ENCODE results near the gene TARS1.

Gene TARS1

DNA sequence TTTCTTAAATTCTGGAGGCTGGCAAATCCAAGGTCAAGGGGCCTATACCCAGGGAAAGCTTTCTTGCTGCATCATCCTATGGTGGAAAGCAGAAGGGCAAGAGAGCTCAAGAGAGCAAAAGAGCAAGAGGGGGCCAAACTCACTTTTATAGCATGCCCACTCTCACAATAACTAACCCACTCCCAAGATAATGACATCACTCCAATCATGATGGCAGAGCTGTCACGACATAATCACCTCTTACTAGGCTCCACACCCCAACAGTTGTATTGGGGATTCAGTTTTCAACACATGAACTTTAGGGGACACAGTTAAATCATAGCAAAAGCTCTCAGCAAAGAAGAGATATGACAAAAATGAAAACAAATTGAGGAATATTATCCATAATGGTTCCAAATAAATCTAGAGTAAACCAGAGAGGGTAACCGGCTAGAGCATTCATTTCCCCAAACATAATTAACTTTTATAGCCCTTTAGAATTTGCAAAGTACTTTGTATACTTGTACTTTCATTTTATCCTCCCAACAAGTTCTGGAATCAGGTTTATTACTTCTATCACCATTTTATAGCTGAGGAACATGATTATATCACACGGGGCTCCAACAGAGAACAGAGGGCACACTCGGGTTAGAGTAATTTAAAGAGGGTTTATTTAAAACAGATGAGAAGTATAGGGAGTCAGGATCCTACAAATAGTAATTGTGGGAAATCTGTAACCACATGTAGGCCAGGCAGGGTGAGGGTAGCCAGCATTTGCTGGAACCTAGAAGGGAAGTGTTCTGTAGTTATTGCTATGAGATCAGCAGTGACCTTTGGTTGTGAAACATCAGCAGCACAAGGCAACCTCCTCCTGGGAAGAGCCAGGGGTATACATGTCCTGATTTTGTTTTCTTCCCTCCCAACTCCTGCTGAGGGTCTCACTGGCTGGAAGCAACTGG, 7.2 kb upstream of the TARS1 start:
- TF ChIP-seq FOXP2 (optimal IDR thresholded peaks at IDR 0.05; ENCODE audit: borderline replicate concordance, extremely low read depth, extremely low read length, insufficient read depth) (no peak), TAF1 (IDR thresholded peaks at IDR 0.05; ENCODE audit: borderline replicate concordance, insufficient read depth, low read length) (no peak), SIN3A (IDR thresholded peaks at IDR 0.05; ENCODE audit: borderline replicate concordance, insufficient read depth, low read length) (no peak), POLR2AphosphoS5 (IDR thresholded peaks at IDR 0.05; ENCODE audit: low read depth, low read length) (no peak)
- TF ChIP-seq, protein P1, sequence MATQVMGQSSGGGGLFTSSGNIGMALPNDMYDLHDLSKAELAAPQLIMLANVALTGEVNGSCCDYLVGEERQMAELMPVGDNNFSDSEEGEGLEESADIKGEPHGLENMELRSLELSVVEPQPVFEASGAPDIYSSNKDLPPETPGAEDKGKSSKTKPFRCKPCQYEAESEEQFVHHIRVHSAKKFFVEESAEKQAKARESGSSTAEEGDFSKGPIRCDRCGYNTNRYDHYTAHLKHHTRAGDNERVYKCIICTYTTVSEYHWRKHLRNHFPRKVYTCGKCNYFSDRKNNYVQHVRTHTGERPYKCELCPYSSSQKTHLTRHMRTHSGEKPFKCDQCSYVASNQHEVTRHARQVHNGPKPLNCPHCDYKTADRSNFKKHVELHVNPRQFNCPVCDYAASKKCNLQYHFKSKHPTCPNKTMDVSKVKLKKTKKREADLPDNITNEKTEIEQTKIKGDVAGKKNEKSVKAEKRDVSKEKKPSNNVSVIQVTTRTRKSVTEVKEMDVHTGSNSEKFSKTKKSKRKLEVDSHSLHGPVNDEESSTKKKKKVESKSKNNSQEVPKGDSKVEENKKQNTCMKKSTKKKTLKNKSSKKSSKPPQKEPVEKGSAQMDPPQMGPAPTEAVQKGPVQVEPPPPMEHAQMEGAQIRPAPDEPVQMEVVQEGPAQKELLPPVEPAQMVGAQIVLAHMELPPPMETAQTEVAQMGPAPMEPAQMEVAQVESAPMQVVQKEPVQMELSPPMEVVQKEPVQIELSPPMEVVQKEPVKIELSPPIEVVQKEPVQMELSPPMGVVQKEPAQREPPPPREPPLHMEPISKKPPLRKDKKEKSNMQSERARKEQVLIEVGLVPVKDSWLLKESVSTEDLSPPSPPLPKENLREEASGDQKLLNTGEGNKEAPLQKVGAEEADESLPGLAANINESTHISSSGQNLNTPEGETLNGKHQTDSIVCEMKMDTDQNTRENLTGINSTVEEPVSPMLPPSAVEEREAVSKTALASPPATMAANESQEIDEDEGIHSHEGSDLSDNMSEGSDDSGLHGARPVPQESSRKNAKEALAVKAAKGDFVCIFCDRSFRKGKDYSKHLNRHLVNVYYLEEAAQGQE (IDR thresholded peaks at IDR 0.05; ENCODE audit: insufficient read depth in 1 of 2, low read depth in 2 of 2, low read length in 2 of 2), result no peak

DNA sequence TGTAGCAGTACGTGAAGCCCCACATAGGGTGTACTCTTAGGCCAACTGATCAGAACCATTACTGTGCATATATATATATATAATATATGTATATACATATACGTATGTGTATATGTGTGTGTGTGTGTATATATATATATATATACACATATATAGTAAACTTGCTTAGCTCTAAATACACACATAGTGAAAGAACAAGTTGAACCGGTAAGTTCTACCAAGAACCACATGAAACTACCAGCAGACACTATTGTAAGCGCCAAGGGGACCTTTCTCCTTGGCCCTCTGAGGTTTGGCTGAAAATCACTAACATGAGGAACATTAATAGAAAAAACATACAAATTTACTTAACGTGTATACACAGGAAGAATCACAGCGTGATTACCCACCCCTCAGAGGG, 1.8 kb upstream of the TARS1 start:
- TF ChIP-seq TAF1 (IDR thresholded peaks at IDR 0.05; ENCODE audit: borderline replicate concordance, insufficient read depth, low read length) (no peak), POLR2AphosphoS5 (IDR thresholded peaks at IDR 0.05; ENCODE audit: low read depth, low read length) (no peak), FOXP2 (optimal IDR thresholded peaks at IDR 0.05; ENCODE audit: borderline replicate concordance, extremely low read depth, extremely low read length, insufficient read depth) (no peak), SIN3A (IDR thresholded peaks at IDR 0.05; ENCODE audit: borderline replicate concordance, insufficient read depth, low read length) (no peak)
- TF ChIP-seq, protein P1 (IDR thresholded peaks at IDR 0.05; ENCODE audit: insufficient read depth in 1 of 2, low read depth in 2 of 2, low read length in 2 of 2), result no peak

GRCh38 chr5:33439905-33440481, 772 bp upstream of the TARS1 start:
- TF ChIP-seq POLR2AphosphoS5 (IDR thresholded peaks at IDR 0.05; ENCODE audit: low read depth, low read length) (no peak; the same call in 1 of the 2 replicates), SIN3A (IDR thresholded peaks at IDR 0.05; ENCODE audit: borderline replicate concordance, insufficient read depth, low read length) (no peak), FOXP2 (optimal IDR thresholded peaks at IDR 0.05; ENCODE audit: borderline replicate concordance, extremely low read depth, extremely low read length, insufficient read depth) (no peak), TAF1 (IDR thresholded peaks at IDR 0.05; ENCODE audit: borderline replicate concordance, insufficient read depth, low read length) (no peak)
- TF ChIP-seq, protein P1 (IDR thresholded peaks at IDR 0.05; ENCODE audit: insufficient read depth in 1 of 2, low read depth in 2 of 2, low read length in 2 of 2), result no peak

DNA sequence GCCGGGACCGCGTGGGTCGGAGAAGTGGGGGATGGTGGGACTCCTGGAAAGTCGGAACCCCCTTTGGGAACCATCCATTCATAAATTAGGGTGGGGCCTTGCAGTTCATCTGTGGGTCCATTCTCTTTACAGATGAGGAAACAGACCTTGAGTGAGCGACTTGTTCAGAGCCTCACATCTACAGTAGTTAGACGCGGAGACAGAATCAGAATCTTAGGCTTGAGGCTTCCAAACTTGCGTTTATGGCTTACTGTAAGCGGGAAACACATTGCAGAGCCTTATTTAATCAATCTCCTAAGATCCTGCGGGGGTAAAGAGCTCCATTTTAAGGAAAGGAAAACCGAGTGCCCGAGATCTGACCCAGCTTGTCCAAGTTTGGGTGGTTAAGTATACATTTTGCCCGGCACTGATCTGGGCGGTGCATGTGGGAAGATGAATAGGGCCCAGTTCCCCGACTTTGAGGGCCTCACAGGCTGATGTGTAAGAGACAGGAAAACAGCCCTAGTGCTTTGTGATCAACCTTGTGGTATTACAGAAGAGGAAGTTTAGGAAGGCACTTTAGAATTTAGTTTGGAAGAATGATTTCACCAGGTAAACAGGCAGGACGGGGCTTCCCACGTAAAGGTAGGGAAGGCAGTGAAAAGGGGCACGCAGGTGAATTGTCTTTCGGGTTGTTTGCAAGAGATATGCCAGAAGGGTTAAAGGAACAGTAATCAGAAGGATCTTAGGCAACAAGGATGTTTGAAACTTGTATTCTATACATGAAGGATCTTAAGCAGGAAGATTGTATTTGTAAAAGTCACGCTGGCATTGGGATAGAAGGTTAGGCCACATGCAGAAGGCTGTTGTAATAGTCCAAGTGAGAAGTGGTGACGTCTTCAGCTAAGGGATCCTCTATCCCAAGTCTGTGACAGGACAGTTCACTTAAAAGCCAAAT, 744 bp downstream of the TARS1 start:
- TF ChIP-seq POLR2AphosphoS5 (IDR thresholded peaks at IDR 0.05; ENCODE audit: low read depth, low read length), result peak; percentile 83
- TF ChIP-seq, protein P1 (IDR thresholded peaks at IDR 0.05; ENCODE audit: insufficient read depth in 1 of 2, low read depth in 2 of 2, low read length in 2 of 2), result no peak
- TF ChIP-seq SIN3A (IDR thresholded peaks at IDR 0.05; ENCODE audit: borderline replicate concordance, insufficient read depth, low read length), result 0 out of 2 replicates have a peak, but pooled peaks have one; percentile 27
- TF ChIP-seq FOXP2 (optimal IDR thresholded peaks at IDR 0.05; ENCODE audit: borderline replicate concordance, extremely low read depth, extremely low read length, insufficient read depth), result no peak
- peak; percentile 91; the same call in 1 of the 2 replicates for TF ChIP-seq TAF1 (IDR thresholded peaks at IDR 0.05; ENCODE audit: borderline replicate concordance, insufficient read depth, low read length)
